Stimulated activated naive CD4-positive, alpha-beta T cell (primary cell): ENCODE data around the gene GLB1L3.

Source experiments
- DNase-seq, 6 experiments: peaks; one replicate each; lab custom pipeline; 2025; lab: John Stamatoyannopoulos, UW

The GLB1L3 gene, protein sequence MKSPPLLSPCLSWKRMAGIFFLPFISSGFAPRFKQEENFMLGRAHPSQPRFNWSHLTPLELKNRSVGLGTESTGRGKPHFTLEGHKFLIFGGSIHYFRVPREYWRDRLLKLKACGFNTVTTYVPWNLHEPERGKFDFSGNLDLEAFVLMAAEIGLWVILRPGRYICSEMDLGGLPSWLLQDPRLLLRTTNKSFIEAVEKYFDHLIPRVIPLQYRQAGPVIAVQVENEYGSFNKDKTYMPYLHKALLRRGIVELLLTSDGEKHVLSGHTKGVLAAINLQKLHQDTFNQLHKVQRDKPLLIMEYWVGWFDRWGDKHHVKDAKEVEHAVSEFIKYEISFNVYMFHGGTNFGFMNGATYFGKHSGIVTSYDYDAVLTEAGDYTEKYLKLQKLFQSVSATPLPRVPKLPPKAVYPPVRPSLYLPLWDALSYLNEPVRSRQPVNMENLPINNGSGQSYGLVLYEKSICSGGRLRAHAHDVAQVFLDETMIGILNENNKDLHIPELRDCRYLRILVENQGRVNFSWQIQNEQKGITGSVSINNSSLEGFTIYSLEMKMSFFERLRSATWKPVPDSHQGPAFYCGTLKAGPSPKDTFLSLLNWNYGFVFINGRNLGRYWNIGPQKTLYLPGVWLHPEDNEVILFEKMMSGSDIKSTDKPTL

DNA sequence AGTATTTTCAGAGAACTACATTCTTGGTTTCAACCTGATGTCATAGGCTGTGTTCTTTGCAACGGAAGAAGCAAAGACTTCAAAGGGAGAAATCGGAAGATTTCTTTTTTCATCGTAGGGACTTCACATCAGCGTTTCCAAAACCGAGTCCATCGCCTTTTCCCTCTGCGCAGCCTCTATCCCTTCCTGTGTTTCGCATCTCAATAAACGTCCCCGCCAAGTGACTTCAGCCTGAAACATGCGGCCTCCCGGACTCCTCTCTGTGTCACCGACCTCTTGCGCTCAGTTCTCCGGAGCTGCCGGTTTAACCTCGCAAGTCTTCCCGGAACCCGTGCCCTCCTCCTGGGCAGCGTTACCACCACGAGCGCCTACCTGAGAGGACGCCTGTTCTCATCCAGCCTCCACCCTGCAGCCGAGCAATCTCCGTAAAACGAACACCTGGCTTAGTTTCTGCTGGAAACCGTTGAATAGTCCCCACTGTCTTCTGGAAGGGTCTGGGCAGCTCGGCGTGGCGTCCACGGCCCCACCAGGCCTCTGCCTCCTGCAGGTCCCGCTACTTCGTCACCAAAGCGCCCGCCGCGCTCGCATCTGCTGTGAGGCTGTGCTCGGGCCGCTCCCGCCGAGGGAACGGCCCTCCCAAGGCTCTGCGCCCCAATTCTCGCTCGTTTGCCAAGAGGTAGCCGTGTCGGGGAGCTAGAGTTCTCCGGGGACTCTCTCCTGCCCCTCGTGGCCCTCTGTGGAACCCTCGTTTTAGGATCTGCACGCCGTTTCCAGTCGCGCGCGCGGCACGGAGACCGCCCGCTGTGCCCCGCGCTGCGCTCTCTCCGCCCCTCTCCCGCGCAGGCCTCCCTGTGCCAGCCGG lies at the start of gene GLB1L3:
Gene GLB1L3 (plus strand): TSS at position 846 of the 862 bp plus-strand sequence. CDS start 362 bp downstream, outside the sequence.
- peak; percentile 62 to 77 (median 70) for DNase-seq

DNA sequence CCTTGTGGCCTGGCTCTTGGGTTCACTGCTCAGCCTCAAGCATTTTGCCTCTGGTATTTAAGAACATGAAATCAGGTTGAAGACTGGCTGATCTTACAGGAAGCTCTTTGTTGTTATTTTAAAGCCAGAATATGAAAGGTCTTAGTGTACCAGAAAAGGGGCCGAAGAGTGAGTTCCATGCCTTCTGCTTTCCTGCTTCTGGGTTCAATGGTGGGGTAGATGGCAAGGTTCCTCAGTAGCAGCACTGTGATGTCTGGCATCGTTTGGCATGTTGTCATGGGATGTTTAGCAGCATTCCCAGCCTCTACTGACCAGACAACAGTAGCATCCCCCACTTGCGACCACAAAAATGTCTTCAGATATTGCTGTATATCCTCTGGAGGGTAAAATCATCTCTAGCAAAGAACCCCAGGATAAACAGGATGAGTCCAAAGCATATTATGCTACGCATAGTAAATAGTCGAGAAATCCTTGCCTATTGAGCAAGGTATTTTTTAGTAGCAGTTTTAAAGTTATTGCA lies 49.3 kb upstream of the GLB1L3 start:
- no peak for DNase-seq

DNA sequence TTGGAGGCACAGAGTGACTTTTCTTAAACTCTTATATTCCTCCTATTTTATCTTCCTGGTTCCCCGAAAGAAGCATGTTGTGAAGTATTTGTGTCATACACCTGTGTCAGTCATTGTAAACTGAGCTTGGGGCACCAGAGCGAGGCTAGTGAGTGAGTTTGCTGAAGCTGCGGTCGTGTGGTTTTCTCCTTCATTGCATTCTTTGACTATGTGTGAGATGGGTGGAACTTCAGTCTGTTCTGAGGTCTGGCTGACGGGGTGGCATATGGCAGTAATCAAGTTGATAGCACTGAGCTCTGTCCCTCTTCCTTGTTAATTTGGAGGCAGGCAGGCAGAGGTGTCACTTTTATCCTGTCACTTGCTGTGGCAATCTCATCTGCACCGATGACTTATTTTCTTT lies 47.6 kb upstream of the GLB1L3 start:
- no peak for DNase-seq

DNA sequence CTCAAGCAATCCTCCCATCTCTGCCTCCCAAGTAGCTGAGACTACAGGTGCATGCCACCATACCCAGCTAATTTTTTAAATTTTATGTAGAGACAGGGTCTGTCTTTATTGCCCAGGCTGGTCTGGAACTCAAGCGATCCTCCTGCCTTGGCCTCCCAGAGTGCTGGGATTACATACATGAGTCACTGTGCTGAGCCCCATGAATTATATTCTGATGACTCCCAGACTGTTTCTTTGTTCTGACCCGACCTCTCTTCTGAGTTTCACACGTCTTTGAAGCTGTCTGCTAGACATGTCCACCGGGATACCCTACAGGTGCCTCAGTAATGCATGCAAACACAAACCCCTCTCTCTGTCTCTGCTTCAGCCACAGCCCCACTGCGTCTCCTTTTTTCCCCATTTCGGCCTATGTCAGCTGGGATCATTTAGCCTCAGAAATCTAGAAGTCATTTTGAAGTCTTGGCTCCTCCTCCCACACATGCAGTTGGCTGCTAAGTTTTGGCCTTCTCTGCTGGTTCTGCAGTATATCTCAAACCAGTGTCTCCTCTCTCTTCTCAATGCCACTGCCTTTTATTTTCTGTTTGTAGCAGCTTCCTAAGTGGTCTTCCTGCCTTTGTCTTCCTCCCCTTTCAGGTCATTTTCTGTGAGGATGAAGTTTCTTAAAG lies 46.9 kb upstream of the GLB1L3 start:
- no peak for DNase-seq

DNA sequence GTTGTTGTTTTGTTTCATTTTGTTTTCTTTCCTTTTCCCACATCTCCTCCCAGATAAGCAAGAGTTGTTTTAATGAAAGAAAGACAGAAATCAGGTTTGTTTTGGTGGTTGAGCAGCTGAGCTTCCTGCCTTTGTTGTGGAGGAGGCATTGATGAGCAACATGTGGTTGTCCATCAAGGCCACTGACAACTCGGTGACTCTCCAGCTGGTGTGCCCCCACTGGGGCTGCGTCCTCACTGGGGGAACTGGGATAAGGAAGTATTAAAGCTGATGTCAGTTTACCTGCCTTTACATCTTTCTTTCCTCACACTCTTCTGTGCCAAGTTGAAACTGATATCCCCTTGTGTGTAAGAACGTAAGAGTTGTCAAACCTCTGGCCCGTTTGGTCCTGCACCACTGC lies 45.8 kb upstream of the GLB1L3 start:
- no peak for DNase-seq

DNA sequence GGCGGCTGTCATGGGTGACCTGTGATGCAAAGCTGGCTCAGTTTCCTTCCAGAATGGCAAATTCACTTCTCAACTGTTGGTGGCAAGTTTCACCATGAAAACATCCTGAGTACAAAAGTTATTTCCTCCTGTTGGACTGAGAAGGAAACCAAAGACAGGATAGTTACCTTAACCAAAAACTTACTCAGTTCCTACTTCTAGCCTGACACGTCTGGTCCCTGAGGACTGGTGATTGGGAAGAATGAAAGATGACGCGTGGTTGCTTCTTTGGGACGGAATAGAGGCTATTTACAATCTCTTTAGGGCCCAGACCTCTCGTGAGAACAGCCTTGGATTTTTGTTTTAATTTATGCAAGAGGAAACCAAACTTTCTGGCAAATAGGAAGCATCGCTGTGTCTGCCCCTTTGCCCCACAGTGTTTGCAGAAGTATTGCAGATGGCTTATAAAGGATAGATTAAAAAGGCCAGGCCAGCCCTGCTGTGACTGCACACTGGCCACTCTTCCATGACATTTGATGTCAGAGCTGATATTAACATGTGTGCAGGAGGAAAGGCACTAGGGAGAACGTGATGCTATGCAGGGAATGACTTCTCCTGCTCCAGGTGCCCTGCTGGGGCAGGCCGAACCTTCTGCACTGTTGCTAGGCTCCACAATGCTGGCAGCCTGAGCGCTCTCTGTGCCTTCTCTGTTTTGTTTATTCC lies 44.1 kb upstream of the GLB1L3 start:
- no peak for DNase-seq

DNA sequence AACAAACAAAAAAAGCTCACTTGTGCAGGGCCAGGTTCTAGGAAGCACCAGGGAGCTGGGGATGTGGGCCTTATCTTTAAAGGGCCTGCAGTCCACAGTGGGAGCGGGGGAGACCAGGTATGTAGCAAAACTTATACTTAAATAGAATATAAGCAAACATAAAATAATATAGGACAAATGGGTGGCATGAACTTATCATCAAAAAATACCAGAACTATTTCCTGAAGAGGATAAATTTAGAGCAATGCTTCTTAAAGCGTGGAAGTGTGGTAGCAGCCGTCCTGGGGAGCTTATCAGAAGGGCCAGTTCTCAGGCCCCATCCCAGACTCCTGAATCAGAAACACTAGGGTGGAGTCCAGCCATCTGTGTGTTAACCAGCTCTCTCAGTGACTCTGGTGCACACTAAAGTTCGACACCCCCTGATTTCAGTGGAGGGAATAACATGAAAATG lies 42.4 kb upstream of the GLB1L3 start:
- DNase-seq, result no peak

DNA sequence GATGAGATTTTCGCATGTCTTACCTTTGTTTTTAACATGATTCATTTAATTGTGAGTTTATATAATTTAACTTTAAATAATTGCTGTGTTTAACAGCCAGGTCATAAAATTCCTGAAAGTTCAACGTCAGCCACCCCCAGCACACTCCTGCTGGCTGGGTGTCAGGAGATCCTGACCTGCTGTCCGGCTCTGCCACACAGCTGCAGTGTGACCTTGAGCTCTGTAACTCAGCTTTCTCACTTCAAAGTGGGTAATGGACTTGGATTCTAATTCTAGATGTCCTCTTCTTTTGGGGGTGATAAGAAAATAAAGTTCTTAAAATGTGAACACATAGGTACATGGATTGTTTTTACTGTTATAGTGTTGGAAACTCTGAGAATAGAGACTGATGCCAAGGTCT lies 40.8 kb upstream of the GLB1L3 start:
- DNase-seq, result no peak

DNA sequence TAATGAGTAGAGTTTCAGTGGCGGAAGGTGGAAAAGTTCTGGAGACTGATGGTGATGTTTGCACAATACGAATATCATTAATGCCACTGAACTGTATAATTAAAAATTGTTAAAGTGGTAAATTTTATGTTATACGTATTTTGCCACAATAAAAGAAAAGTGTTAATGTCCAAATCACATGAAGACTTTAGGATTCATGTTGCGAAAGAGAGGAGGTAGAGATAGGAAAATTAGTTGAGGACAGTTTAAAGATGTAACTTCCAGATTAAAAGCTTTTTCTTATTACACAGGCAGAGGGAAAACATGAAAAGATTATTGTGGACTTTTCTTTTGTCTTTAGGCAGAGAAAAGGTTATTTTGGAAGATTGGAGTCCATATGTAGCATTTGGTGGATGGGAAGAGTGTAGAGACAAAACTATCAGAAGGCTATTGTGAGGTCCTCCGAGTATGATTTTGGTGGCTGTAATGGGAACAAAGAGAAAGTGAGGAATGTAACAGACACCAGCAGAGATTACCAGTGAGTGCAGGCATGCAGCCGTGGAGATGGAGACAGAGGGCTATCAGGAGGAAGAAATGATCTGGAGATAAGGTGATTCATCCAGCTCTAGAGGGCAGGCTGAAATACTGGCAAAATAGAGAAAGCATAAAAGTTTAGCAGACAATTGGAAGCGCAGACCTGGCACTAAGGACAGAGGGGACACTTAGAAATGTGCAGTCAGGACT lies 39.2 kb upstream of the GLB1L3 start:
- DNase-seq, result no peak

DNA sequence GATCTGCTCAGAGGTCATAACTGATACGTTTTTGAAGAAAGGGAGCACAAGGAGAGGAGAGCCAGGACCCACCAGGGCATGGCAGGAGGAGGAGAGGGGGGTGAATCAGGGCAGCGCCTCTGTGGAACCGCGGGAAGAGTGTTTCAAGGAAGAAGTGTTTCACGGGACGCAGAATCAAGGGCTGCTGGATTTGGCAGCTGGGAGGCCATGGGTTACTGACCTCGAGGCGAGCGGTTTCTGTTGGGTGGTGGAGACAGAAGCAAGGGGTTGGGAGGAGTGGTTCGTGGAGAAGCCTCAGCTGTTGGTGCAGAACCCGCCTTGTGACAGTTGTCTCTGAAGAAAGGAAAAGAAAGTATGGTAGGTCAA lies 38.6 kb upstream of the GLB1L3 start:
- DNase-seq, result no peak

DNA sequence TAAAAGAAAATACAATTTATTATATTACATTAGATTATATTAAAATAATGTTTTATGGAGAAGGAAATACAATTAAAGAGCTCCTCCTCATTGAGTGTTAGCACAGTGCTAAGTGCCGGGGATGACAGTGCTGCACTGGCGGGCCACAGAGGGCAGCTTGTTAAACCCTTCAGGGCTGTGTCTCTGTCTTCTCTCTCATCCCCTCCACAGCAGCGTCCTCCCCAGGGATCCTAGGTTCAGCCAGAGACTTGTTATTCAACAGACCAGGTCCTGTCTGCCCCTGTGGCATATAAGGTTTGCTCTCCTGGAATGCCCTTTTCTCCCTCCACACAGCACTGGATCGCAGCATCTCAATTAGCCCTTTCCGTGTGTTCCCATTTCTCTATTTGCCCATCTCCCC lies 37.2 kb upstream of the GLB1L3 start:
- no peak for DNase-seq

DNA sequence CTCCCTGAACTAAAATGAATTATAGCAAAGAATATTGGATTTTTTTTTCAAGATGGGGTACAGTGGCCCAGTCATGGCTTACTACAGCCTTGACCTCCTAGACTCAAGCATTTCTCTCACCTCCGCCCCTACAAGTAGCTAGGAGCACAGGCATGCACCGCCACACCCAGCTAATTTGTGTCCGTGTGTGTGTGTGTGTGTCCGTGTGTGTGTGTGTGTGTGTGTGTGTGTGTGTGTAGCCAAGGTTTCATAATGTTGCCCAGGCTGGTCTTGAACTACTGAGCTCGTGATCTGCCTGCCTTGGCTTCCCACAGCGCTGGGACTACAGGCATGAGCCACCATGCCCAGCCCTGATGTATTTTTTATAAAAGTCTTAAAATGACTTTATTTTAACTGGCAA lies 35.6 kb upstream of the GLB1L3 start:
- no peak for DNase-seq

DNA sequence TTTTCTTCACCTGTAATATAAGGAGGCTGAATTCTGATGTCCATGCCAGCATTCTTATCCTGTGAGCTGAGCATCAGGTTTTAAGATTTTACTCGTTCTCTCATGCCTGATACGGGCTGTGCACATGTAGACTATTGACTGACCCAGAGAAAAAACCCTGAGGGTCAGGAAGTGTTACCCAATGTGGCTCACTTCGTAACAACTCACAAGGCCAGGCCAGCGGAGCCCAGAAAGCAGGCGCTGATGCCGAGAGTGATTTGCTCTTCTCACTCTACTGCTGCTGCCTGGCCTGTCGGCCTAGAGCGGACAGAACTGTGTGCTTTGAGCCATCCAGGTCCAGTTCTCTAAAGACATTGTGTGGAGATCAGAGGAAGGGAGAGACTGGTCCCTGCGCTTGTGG lies 33.8 kb upstream of the GLB1L3 start:
- no peak for DNase-seq

DNA sequence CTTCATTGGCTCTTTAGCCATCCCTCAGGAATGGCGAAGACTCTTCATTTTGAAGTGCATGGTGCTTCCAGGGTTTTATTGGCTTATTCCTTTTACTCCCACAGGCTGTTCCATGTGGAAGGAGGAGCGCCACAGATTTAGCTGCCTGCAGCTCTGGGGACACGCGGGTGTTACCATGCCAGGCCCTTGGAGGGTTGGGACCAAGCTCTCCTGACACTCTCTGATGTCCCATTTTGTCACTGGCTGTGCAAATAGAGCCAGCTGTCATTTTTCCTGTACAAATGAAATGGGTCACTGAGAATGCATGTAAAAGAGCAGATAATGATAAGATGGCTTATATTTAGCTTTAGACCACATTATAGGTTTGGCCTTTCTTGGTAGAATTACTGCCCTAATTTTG lies 32.3 kb upstream of the GLB1L3 start:
- DNase-seq, result no peak

DNA sequence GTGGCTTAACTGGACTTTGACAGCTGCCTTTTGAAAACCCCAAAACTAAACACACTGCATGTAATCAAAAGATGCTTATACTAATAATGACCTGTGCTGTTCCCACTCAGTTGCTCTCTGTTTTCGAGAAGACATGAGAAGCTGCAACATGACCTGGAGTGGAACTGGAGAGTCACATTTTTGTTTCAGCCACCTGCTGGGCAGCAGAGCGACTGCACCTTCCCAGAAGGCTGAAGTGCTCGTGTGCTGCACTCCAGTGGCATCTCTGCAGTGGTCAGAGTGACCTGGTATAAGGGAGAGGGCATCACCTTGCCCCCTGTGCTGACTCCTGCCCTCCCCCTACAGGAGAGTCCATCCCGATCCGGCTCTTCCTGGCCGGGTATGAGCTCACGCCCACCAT lies 31.6 kb upstream of the GLB1L3 start:
- peak in 2 of 6 experiments; percentile 18 to 28 for DNase-seq

DNA sequence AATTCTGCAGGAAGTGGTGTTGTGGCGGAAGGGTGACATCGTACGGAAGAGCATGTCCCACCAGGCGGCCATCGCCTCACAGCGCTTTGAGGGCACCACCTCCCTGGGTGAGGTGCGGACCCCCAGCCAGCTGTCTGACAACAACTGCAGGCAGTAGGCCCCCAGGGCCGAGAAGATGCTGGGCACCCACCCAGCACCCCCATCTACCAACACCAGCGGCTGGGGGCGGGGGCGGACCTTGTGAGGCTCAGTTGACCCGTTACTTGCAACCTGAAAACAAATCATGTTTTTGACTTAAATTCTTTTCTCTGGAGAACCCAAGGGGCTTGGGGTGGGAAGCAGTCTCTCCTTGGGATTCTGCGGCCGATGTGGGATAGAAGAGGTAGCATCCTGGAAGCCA lies 30.7 kb upstream of the GLB1L3 start:
- no peak for DNase-seq

DNA sequence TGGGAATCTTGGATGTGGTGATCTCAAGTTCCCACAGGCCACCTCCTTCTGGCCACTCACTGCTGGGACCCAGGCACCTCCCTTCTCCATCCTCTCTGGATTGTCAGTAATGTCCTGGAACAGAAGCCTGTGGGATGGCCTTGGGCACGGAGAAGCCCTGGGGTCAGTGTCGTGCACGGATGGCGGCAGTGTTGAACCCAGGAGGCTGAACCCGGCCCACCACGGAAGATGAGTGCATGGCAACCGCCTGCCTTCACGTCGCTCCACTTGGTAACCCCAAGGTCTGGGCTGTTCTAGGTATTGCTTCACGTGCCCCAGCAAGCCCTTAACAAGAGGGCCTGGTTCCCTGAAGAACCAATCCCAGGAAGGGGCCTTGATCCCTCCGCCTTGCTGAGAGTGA lies 30.1 kb upstream of the GLB1L3 start:
- no peak for DNase-seq

DNA sequence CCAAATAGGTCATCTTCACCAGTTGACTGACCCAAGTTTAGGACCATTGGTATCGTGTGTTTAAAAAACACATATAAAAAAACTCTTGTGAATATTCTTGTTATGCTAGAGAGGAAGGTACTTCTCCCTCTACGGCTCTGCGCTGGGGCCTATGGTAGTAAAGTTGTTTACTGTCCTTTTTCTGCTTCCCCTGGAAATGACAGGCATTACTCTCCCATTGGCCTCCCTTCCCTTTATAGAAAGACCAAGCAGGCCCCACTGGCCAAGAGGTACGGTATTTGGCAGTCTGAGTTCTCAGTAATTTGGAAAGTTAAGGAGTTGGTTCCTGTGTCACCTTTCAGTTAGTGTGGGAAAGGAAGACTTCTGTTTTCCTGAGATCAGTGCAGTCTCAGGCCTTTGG lies 29.5 kb upstream of the GLB1L3 start:
- no peak for DNase-seq

DNA sequence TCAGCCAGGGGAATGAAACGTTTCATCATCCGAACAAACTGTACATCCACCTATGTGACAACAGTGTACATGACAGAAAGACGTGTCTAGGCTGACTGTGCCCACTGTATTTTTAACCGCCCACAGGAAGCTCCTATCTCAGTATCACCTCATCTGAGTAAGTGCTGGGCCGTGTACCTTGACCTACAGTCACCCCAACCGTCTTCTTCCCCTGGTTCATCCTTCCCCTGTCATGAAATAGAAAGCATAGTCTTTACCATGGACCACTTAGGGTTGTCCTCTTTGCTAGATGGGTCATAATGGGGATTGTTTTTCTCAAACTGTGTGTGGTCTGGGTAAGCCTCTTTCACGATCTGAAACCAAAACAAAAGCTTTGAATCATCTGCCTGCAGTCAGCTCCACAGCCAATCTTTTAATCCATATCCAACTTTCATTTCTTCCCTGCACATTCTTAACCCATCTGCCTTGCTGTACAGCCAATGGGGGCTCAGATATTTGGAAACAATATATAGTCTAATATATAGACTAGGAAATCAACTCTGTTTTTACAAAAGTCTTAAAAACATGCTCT lies 27.2 kb upstream of the GLB1L3 start:
- no peak for DNase-seq

DNA sequence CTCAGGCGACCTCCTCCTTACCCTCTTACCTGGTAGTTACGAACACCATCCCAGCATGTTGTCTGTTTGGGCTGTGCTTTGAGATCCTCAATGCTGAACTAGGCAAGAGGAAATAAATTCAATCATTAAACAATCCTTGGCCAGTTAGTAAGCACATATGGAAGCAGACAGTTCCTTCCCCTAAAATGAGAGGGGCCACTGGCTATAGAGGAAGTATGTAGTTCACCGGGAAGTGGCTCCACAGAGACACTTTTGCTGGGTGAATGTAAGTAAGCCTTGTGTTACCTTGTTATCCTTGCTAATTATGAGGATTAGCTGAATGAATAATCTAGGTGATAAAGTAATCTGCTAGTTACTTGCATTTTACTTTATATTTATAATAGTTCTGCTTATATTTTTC lies 25.9 kb upstream of the GLB1L3 start:
- no peak for DNase-seq
